Osteoblast (primary cell): Measurements from ENCODE around the gene CCND2. TPM values are rescaled to one million over a fixed set of nuclear protein-coding genes. Genes with fewer than 3 reads are reported as not detected.

Source experiments
- DNase-seq: peaks from one replicate; pipeline ENCODE4 v3.0.0; 2011; ENCODE audit warnings: low spot score, mixed read lengths; ENCODE audit not compliant: insufficient read length; ENCODE audit errors: missing footprints
- H2AFZ ChIP-seq: 2 replicates; pipeline ENCODE4 v1.6.0; 2011; ENCODE audit warnings: mild to moderate bottlenecking, low read length
- H3K27ac ChIP-seq: 2 replicates; pipeline ENCODE4 v1.5.1; 2011; ENCODE audit warnings: mild to moderate bottlenecking, low read depth, low read length, moderate library complexity
- H3K27me3 ChIP-seq: 2 replicates; pipeline ENCODE4 v1.6.0; 2012; ENCODE audit warnings: mild to moderate bottlenecking, control low read depth, inconsistent platforms, low read length, moderate library complexity; ENCODE audit not compliant: insufficient read depth
- H3K36me3 ChIP-seq: 2 replicates; pipeline ENCODE4 v1.5.1; 2011; ENCODE audit warnings: mild to moderate bottlenecking, low read length, control low read depth, moderate library complexity; ENCODE audit not compliant: insufficient read depth
- H3K4me1 ChIP-seq: 2 replicates; pipeline ENCODE4 v1.5.1; 2011; ENCODE audit warnings: mild to moderate bottlenecking, low read length, control low read depth, moderate library complexity; ENCODE audit not compliant: insufficient read depth
- H3K4me2 ChIP-seq: 2 replicates; pipeline ENCODE4 v1.6.0; 2011; ENCODE audit warnings: mild to moderate bottlenecking, low read length; ENCODE audit not compliant: insufficient read depth
- H3K4me3 ChIP-seq: fragments of 200-600 bp; sonication (generic); 3 replicates; pipeline ENCODE4 v1.5.1; 2012; ENCODE audit warnings: mild to moderate bottlenecking, low read length, inconsistent platforms; ENCODE audit not compliant: insufficient read depth
- H3K79me2 ChIP-seq: 2 replicates; pipeline ENCODE4 v1.6.0; 2012; ENCODE audit warnings: mild to moderate bottlenecking, low read length, control low read depth, inconsistent platforms; ENCODE audit not compliant: insufficient read depth
- H3K9me3 ChIP-seq: 2 replicates; pipeline ENCODE4 v1.5.1; 2011; ENCODE audit warnings: low read depth, low read length, control low read depth
- H4K20me1 ChIP-seq: 2 replicates; pipeline ENCODE4 v1.6.0; 2012; ENCODE audit warnings: mild to moderate bottlenecking, low read length, control low read depth; ENCODE audit not compliant: insufficient read depth
- CTCF ChIP-seq: IDR thresholded peaks from 2 replicates; pipeline ENCODE4 v1.5.1; 2011; ENCODE audit warnings: mild to moderate bottlenecking, low read depth, low read length, moderate library complexity; ENCODE audit errors: extremely low read depth
- total RNA-seq: library from RNA; depleted of rRNA; stranded (reverse); fragments of >200 nt; gene quantifications from 2 replicates; pipeline ENCODE4 v1.2.3, GENCODE V29; 2012

The CCND2 gene
- total RNA-seq, 1 donor = 2.5 TPM

- no peaks in the 10 kb centered on the region for H3K36me3 ChIP-seq
- DNase-seq = peak; percentile 97
- TF ChIP-seq CTCF = peak; percentile 87
- H4K20me1 ChIP-seq = no peaks in the 10 kb centered on the region
- H2AFZ ChIP-seq = no peak overlapping the region
- no peak overlapping the region for H3K27ac ChIP-seq
- no peak overlapping the region for H3K4me2 ChIP-seq
- no peaks in the 10 kb centered on the region for H3K9me3 ChIP-seq
- H3K27me3 ChIP-seq = peaks cover 64% of the 10 kb centered on the region
- no peaks in the 10 kb centered on the region for H3K4me1 ChIP-seq
- no peak overlapping the region for H3K4me3 ChIP-seq
- no peaks in the 10 kb centered on the region for H3K79me2 ChIP-seq
Measured at GRCh38 chr12:4276524-4277204, 3.1 kb downstream of the CCND2 start.

GRCh38 chr12:4277205-4277543, 3.6 kb downstream of the CCND2 start:
- Histone ChIP-seq H3K27me3 (peaks cover 59% of the 10 kb centered on the region), H3K9me3 (no peaks in the 10 kb centered on the region), H3K4me2 (no peak overlapping the region), H3K79me2 (no peaks in the 10 kb centered on the region), H2AFZ (no peak overlapping the region), H3K4me3 (no peak overlapping the region), H3K27ac (no peak overlapping the region), H4K20me1 (no peaks in the 10 kb centered on the region), H3K4me1 (no peaks in the 10 kb centered on the region), H3K36me3 (no peaks in the 10 kb centered on the region)
- peak; percentile 2 for TF ChIP-seq CTCF
- DNase-seq = no peak

GRCh38 chr12:4277857-4278256, 4.3 kb downstream of the CCND2 start:
- Histone ChIP-seq H3K4me2 (no peak overlapping the region), H3K27me3 (peaks cover 52% of the 10 kb centered on the region), H3K36me3 (no peaks in the 10 kb centered on the region), H4K20me1 (no peaks in the 10 kb centered on the region), H3K9me3 (no peaks in the 10 kb centered on the region), H3K4me1 (no peaks in the 10 kb centered on the region), H3K4me3 (no peak overlapping the region), H3K79me2 (no peaks in the 10 kb centered on the region), H3K27ac (no peak overlapping the region), H2AFZ (no peak overlapping the region)
- TF ChIP-seq CTCF = no peak
- DNase-seq = no peak

- Histone ChIP-seq H3K27me3 (peaks cover 45% of the 10 kb centered on the region), H3K4me1 (no peaks in the 10 kb centered on the region), H3K79me2 (no peaks in the 10 kb centered on the region)
Measured at GRCh38 chr12:4278329-4279197, 5.0 kb downstream of the CCND2 start.

More at GRCh38 chr12:4278329-4279197, 5.0 kb downstream of the CCND2 start:
- DNase-seq = no peak
- H3K27ac ChIP-seq = no peak overlapping the region
- H3K4me3 ChIP-seq = no peak overlapping the region
- no peaks in the 10 kb centered on the region for H3K36me3 ChIP-seq
- no peaks in the 10 kb centered on the region for H4K20me1 ChIP-seq
- H2AFZ ChIP-seq = no peak overlapping the region
- no peaks in the 10 kb centered on the region for H3K9me3 ChIP-seq
- H3K4me2 ChIP-seq = no peak overlapping the region
- TF ChIP-seq CTCF = no peak
